GM19043 (cell line): ENCODE measurements around the gene AZU1.

Experiments used
- ATAC-seq: cut with Tn5 transposase; IDR thresholded peaks from one replicate; pipeline ENCODE4 v1.9.1; 2021; ENCODE audit warnings: low read depth; ENCODE audit not compliant: unreplicated experiment

AZU1 gene

GRCh38 chr19:796692-797527, 30.7 kb upstream of the AZU1 start, which contains the start of gene PTBP1:
Gene PTBP1, plus strand, starts transcription at chr19:797452. Its CDS starts 46 bp downstream, at chr19:797498.
- ATAC-seq: peak; percentile 74

- peak; percentile 28 for ATAC-seq
Measured at GRCh38 chr19:797528-798414, 29.9 kb upstream of the AZU1 start.

GRCh38 chr19:798415-799075, 29.1 kb upstream of the AZU1 start:
- ATAC-seq: no peak

GRCh38 chr19:799076-799881, 28.4 kb upstream of the AZU1 start:
- no peak for ATAC-seq

GRCh38 chr19:800360-801029, 27.1 kb upstream of the AZU1 start:
- no peak for ATAC-seq

GRCh38 chr19:801030-801860, 26.4 kb upstream of the AZU1 start:
- no peak for ATAC-seq

- no peak for ATAC-seq
Measured at GRCh38 chr19:801861-802497, 25.7 kb upstream of the AZU1 start.

- no peak for ATAC-seq
Measured at GRCh38 chr19:802498-803098, 25.0 kb upstream of the AZU1 start.

- no peak for ATAC-seq
Measured at GRCh38 chr19:803099-803561, 24.5 kb upstream of the AZU1 start.

GRCh38 chr19:803686-804418, 23.8 kb upstream of the AZU1 start:
- no peak for ATAC-seq

GRCh38 chr19:804419-805165, 23.0 kb upstream of the AZU1 start:
- no peak for ATAC-seq

- ATAC-seq: no peak
Measured at GRCh38 chr19:805166-805551, 22.5 kb upstream of the AZU1 start.

- ATAC-seq: no peak
Measured at GRCh38 chr19:805600-806550, 21.8 kb upstream of the AZU1 start.

GRCh38 chr19:806815-807421, 20.7 kb upstream of the AZU1 start:
- ATAC-seq: no peak
